Measurements from ENCODE around the gene RFX2. TPM values are rescaled to one million over a fixed set of nuclear protein-coding genes. Genes with fewer than 3 reads are reported as not detected.

Gene RFX2
- total RNA-seq, 2 donors from 2014 or later = 6.6 to 11.0 TPM

- H3K36me3 Mint-ChIP-seq (ENCODE audit: low read depth) = no peaks in the 10 kb centered on the region
- H3K9ac ChIP-seq (ENCODE audit: extremely low read depth, low read length, poor library complexity, severe bottlenecking) = peak overlapping the region; percentile 87
- H3K4me3 Mint-ChIP-seq = peak overlapping the region; percentile 27
- no peaks in the 10 kb centered on the region for H3K27me3 ChIP-seq (ENCODE audit: control insufficient read depth, insufficient read depth, low read length, poor library complexity, severe bottlenecking)
- peaks cover 3% of the 10 kb centered on the region for H3K9me3 Mint-ChIP-seq
- no peak for TF ChIP-seq CTCF (conservative IDR thresholded peaks at IDR 0.05)
- peaks cover 9% of the 10 kb centered on the region for H3K27me3 Mint-ChIP-seq (ENCODE audit: insufficient read depth)
- H3K36me3 ChIP-seq (ENCODE audit: control insufficient read depth, insufficient read depth, low read length) = no peaks in the 10 kb centered on the region
- peak overlapping the region; percentile 92 for H3K27ac Mint-ChIP-seq
- peaks cover 44% of the 10 kb centered on the region for H3K4me1 Mint-ChIP-seq
- H3K4me1 ChIP-seq (ENCODE audit: control insufficient read depth, insufficient read depth, low read length) = peaks cover 6% of the 10 kb centered on the region
- no peak overlapping the region for H3K4me3 ChIP-seq (ENCODE audit: low read length)
- 47 to 50% methylated on average over 12 to 18 of the region's 18 CpGs for WGBS, 2 experiments (ENCODE audit: insufficient coverage in 1 of 2, insufficient read length in 1 of 2)
- peak overlapping the region; percentile 97 for H3K27ac ChIP-seq (ENCODE audit: low read depth, low read length)
- peak; percentile 92 for DNase-seq
- H3K9me3 ChIP-seq (ENCODE audit: control insufficient read depth, low read length) = no peaks in the 10 kb centered on the region
These were observed 43.3 kb downstream of the RFX2 start for GRCh38 chr19:6066661-6067646.

DNA sequence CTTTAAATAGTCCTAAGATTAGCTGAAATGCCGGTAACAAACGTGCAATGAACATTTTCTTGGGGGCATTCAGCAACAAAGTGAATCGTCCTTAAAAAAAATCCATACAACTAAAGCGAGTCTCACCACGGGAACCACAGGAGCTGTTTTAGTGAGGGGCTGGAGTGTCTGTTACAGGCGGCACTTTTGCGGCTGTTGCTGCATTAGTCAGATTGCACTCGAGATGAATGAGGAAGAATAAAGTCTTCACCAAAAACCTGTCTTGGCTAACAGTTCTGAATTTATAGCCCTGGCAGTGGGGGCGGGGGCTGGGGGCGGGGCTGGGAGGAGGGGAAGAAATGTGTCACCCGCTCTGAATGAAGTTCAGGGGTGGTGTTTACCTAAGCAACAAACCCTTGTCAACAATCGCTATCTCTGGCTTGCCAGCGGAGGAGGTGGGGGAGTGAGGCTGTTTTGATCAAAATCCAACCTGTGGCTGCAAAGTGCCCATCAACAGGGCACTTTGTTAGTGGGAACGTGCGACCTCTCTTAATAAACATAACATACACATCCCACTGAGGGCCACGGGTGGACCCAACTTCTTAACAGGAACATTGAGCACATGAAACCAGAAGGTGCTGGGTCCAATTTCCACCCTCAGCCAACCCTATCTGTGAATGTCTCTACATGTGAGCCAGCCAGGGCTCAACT, 44.5 kb downstream of the RFX2 start:
- no peak for TF ChIP-seq CTCF (conservative IDR thresholded peaks at IDR 0.05)
- Histone ChIP-seq H3K36me3 (ENCODE audit: control insufficient read depth, insufficient read depth, low read length) (no peaks in the 10 kb centered on the region), H3K27me3 (ENCODE audit: control insufficient read depth, insufficient read depth, low read length, poor library complexity, severe bottlenecking) (no peaks in the 10 kb centered on the region), H3K27ac (ENCODE audit: low read depth, low read length) (peak overlapping the region; percentile 97), H3K4me3 (ENCODE audit: low read length) (peak overlapping the region; percentile 71), H3K4me1 (ENCODE audit: control insufficient read depth, insufficient read depth, low read length) (peaks cover 9% of the 10 kb centered on the region), H3K9me3 (ENCODE audit: control insufficient read depth, low read length) (no peaks in the 10 kb centered on the region), H3K9ac (ENCODE audit: extremely low read depth, low read length, poor library complexity, severe bottlenecking) (peak overlapping the region; percentile 87)
- H3K36me3 Mint-ChIP-seq (ENCODE audit: low read depth) = no peaks in the 10 kb centered on the region
- H3K27ac Mint-ChIP-seq = peak overlapping the region; percentile 92
- peaks cover 3% of the 10 kb centered on the region for H3K9me3 Mint-ChIP-seq
- H3K4me3 Mint-ChIP-seq = peak overlapping the region; percentile 27
- 49 to 77% methylated on average over 7 to 16 of the region's 16 CpGs for WGBS, 2 experiments (ENCODE audit: insufficient coverage in 1 of 2, insufficient read length in 1 of 2)
- peaks cover 9% of the 10 kb centered on the region for H3K27me3 Mint-ChIP-seq (ENCODE audit: insufficient read depth)
- peak; percentile 78 for DNase-seq
- peaks cover 55% of the 10 kb centered on the region for H3K4me1 Mint-ChIP-seq

DNA sequence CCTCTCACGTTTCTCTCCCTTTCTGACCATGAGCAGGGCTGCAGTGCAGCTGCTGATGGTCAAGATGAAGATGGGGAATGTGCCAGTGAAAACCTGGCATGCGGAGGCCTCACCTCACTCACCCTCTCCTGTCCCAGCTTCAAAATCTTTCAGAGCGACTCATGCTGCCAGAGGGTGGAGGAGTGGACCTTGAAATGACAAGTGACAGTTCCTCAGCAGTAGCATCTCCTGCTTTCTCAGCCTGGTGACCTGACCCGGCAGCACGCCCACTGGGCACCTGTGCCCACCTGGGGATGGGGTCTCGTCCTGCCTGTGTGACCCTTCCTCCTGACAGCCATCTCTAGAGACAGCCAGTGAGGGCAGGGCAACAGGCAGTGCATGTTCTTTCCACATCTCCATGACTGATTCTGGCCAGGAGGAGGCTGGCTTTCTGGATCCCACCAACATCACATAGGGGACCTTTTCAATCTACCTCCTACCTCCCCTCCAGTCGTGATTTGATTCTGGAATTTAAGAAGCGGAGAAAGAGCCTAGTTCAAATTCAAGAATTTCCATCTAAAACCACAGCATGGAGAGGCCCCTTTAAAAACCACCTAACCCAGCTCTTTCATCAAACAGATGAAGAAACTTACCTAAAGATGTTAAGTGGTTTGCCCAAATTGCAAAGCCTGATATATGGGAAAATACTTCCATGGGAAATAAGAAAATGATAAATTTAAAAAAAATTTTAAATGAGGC, 45.8 kb downstream of the RFX2 start:
- Histone ChIP-seq H3K36me3 (ENCODE audit: control insufficient read depth, insufficient read depth, low read length) (no peaks in the 10 kb centered on the region), H3K4me1 (ENCODE audit: control insufficient read depth, insufficient read depth, low read length) (peaks cover 9% of the 10 kb centered on the region), H3K9ac (ENCODE audit: extremely low read depth, low read length, poor library complexity, severe bottlenecking) (no peak overlapping the region), H3K27me3 (ENCODE audit: control insufficient read depth, insufficient read depth, low read length, poor library complexity, severe bottlenecking) (no peaks in the 10 kb centered on the region), H3K9me3 (ENCODE audit: control insufficient read depth, low read length) (no peaks in the 10 kb centered on the region), H3K4me3 (ENCODE audit: low read length) (no peak overlapping the region), H3K27ac (ENCODE audit: low read depth, low read length) (no peak overlapping the region)
- H3K27ac Mint-ChIP-seq = no peak overlapping the region
- 84 to 89% methylated on average over 5 to 8 of the region's 8 CpGs for WGBS, 2 experiments (ENCODE audit: insufficient coverage in 1 of 2, insufficient read length in 1 of 2)
- H3K4me1 Mint-ChIP-seq = peaks cover 62% of the 10 kb centered on the region
- H3K27me3 Mint-ChIP-seq (ENCODE audit: insufficient read depth) = peaks cover 6% of the 10 kb centered on the region
- H3K9me3 Mint-ChIP-seq = peaks cover 3% of the 10 kb centered on the region
- no peaks in the 10 kb centered on the region for H3K36me3 Mint-ChIP-seq (ENCODE audit: low read depth)
- no peak for DNase-seq
- no peak overlapping the region for H3K4me3 Mint-ChIP-seq
- no peak for TF ChIP-seq CTCF (conservative IDR thresholded peaks at IDR 0.05)

All from endodermal cell (in vitro differentiated cells).